Suprapubic skin (tissue), 4 donors: ENCODE measurements around the gene CLEC12A. TPM values are rescaled to one million over a fixed set of nuclear protein-coding genes. Genes with fewer than 3 reads are reported as not detected.
"Not testable (repeated sequence)": the region's sequence is repeated elsewhere in the genome, so short reads cannot be mapped to it uniquely, and the experiment has no call there.

Experiments
- DNase-seq, 2 donors: peaks; one replicate each; pipeline ENCODE4 v3.0.0-alpha.2; 2019; ENCODE audit warnings: low spot score in 2 of 2
- H3K27ac ChIP-seq: fragments of 200-600 bp; sonication (generic); one replicate; pipeline ENCODE4 v1.5.1; 2019
- H3K27me3 ChIP-seq: fragments of 200-600 bp; sonication (generic); one replicate; pipeline ENCODE4 v1.5.1; 2019
- H3K36me3 ChIP-seq: fragments of 200-600 bp; sonication (generic); one replicate; pipeline ENCODE4 v1.5.1; 2019
- H3K4me1 ChIP-seq: fragments of 200-600 bp; sonication (generic); one replicate; pipeline ENCODE4 v1.5.1; 2019
- H3K4me3 ChIP-seq: fragments of 200-600 bp; sonication (generic); one replicate; pipeline ENCODE4 v1.5.1; 2019; ENCODE audit warnings: mild to moderate bottlenecking
- H3K9me3 ChIP-seq: fragments of 200-600 bp; sonication (generic); one replicate; pipeline ENCODE4 v1.5.1; 2019
- CTCF ChIP-seq, 2 donors: fragments of 200-600 bp in 1 of 2; fragments of 450-650 bp in 1 of 2; sonication (generic) in 1 of 2; IDR thresholded peaks; one replicate each; pipeline ENCODE4 v1.5.1; 2016 to 2019; ENCODE audit warnings: antibody characterized with exemption in 2 of 2, mild to moderate bottlenecking in 1 of 2, moderate library complexity in 1 of 2
- EP300 ChIP-seq: sonication (generic); formaldehyde crosslinking; IDR thresholded peaks from one replicate; pipeline ENCODE4 v1.6.1; 2017; ENCODE audit warnings: antibody characterized with exemption
- POLR2A ChIP-seq, 2 donors: fragments of 450-650 bp; IDR thresholded peaks; one replicate each; pipeline ENCODE4 v1.6.1; 2017; ENCODE audit warnings: antibody characterized with exemption in 2 of 2, mild to moderate bottlenecking in 2 of 2, moderate library complexity in 2 of 2
- POLR2AphosphoS5 ChIP-seq, 3 donors: sonication (generic); formaldehyde crosslinking; IDR thresholded peaks; one replicate each; pipeline ENCODE4 v1.6.1; 2017; ENCODE audit warnings: antibody characterized with exemption in 3 of 3
- WGBS: methylation state at CpG from one replicate; pipeline ENCODE4 v1.1.5; 2018; 5-methylcytosine and 5-hydroxymethylcytosine counted together
- total RNA-seq, 4 donors: library from RNA; depleted of rRNA; stranded (reverse); fragments of >200 nt; gene quantifications; one replicate each; pipeline ENCODE4 v1.1.0, GENCODE V29; 2016

The CLEC12A gene
- total RNA-seq, 4 donors from 2014 or later, result 0.30 TPM; not detected in 3

GRCh38 chr12:9973949-9974348 is 2.7 kb downstream of the CLEC12A start:
- 86% methylated on average over 1 of the region's 1 CpG for WGBS
- H3K4me1 ChIP-seq, result no peaks in the 10 kb centered on the region

GRCh38 chr12:9974731-9975130 is 3.5 kb downstream of the CLEC12A start:
- not testable (repeated sequence) for H3K36me3 ChIP-seq, H3K4me3 ChIP-seq, H3K9me3 ChIP-seq, H3K27ac ChIP-seq, H3K4me1 ChIP-seq, H3K27me3 ChIP-seq, DNase-seq
- WGBS, result 85% methylated on average over 2 of the region's 2 CpGs

More at GRCh38 chr12:9973949-9974348, 2.7 kb downstream of the CLEC12A start:
- Histone ChIP-seq H3K27me3 (no peaks in the 10 kb centered on the region), H3K9me3 (no peaks in the 10 kb centered on the region), H3K36me3 (no peaks in the 10 kb centered on the region), H3K27ac (no peak overlapping the region), H3K4me3 (no peak overlapping the region)
- TF ChIP-seq CTCF (IDR thresholded peaks at IDR 0.05) (no peak), EP300 (no peak), POLR2AphosphoS5 (IDR thresholded peaks at IDR 0.05) (no peak), POLR2A (IDR thresholded peaks at IDR 0.05) (no peak)
- DNase-seq, result no peak

DNA sequence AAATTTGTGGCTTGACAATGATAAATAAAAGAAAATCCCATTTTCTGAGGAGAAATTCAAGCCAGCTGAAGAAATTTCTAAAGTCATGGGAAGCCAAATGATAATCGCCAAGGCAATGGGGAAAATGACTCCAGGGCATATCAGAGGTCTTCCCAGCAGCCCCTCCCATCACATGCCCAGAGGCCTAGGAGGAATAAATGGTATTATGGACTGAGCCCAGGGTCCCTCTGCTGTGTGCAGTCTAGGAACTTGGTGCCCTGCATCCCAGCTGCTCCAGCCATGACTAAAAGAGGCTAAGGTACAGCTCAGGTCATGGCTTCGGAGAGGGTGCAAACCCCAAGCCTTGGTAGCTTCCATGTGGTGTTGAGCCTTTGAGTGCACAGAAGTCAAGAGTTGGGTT is 4.4 kb downstream of the CLEC12A start:
- Histone ChIP-seq H3K4me1 (no peaks in the 10 kb centered on the region), H3K9me3 (no peaks in the 10 kb centered on the region), H3K27me3 (no peaks in the 10 kb centered on the region), H3K36me3 (no peaks in the 10 kb centered on the region), H3K27ac (no peak overlapping the region), H3K4me3 (no peak overlapping the region)
- DNase-seq, result no peak
- no peak for TF ChIP-seq POLR2AphosphoS5 (IDR thresholded peaks at IDR 0.05)
- TF ChIP-seq POLR2A (IDR thresholded peaks at IDR 0.05), result no peak
- no peak for TF ChIP-seq EP300
- TF ChIP-seq CTCF (IDR thresholded peaks at IDR 0.05), result no peak
- 96% methylated on average over 2 of the region's 2 CpGs for WGBS

GRCh38 chr12:9976626-9977025 is 5.4 kb downstream of the CLEC12A start:
- WGBS, result 59% methylated on average over 5 of the region's 5 CpGs
- not testable (repeated sequence) for DNase-seq

DNA sequence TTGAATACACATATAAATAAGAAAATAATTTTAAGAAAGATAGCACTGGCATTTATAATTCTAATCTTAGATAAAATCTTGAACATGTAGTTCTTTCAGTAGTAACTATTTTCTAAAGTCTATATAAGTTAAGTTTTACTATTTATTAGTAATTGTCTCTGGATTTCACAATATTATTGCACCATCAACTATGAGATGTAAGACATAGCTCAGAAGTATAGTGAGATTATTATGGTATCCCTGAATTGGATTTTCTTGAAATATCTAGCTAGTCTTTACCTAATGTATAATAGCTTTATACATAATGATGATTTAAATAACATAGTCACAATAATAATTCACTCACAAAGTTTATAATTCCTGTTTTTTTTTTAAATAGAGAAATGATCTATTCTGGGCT is 6.7 kb downstream of the CLEC12A start:
- Histone ChIP-seq H3K27me3 (no peaks in the 10 kb centered on the region), H3K4me3 (no peak overlapping the region), H3K27ac (no peak overlapping the region), H3K4me1 (no peaks in the 10 kb centered on the region), H3K36me3 (no peaks in the 10 kb centered on the region), H3K9me3 (no peaks in the 10 kb centered on the region)
- no peak for DNase-seq
- TF ChIP-seq CTCF (IDR thresholded peaks at IDR 0.05) (no peak), POLR2AphosphoS5 (IDR thresholded peaks at IDR 0.05) (no peak), EP300 (no peak), POLR2A (IDR thresholded peaks at IDR 0.05) (no peak)

More at GRCh38 chr12:9976626-9977025, 5.4 kb downstream of the CLEC12A start:
- not testable (repeated sequence) for H3K36me3 ChIP-seq, H3K27me3 ChIP-seq, H3K4me1 ChIP-seq, H3K27ac ChIP-seq, H3K4me3 ChIP-seq, H3K9me3 ChIP-seq

DNA sequence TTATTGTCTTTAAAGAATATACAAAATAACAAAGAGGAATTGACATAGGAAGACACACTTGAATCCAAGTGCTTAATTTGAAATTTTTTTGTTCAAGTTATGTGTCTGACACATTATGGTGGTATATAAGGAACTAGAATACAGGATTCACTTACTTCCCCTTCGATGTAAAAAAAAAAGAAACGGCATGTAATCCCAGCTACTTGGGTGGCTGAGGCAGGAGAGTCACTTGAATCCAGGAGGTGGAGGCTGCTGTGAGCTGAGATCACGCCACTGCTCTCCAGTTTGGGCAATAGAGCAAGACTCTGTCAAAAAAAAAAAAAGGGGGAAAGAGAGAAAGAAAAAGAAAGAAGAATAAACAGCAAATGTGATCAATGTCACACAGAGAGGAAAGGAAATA is 8.9 kb downstream of the CLEC12A start:
- H3K27ac ChIP-seq, result no peak overlapping the region
- WGBS, result 86% methylated on average over 3 of the region's 3 CpGs
- no peaks in the 10 kb centered on the region for H3K4me1 ChIP-seq
- no peaks in the 10 kb centered on the region for H3K9me3 ChIP-seq
- TF ChIP-seq POLR2A (IDR thresholded peaks at IDR 0.05) (no peak), EP300 (no peak), CTCF (IDR thresholded peaks at IDR 0.05) (no peak), POLR2AphosphoS5 (IDR thresholded peaks at IDR 0.05) (no peak)
- H3K36me3 ChIP-seq, result no peaks in the 10 kb centered on the region
- H3K27me3 ChIP-seq, result no peaks in the 10 kb centered on the region
- DNase-seq, result no peak
- H3K4me3 ChIP-seq, result no peak overlapping the region
